ENCODE results near the gene MTX1. TPM values are rescaled to one million over a fixed set of nuclear protein-coding genes. Genes with fewer than 3 reads are reported as not detected.

Gene MTX1
- total and polyA plus RNA-seq, 9 of the 15 experiments (the other 6 are each of a cell fraction or from before 2014, with no cell fraction given): 29.1 to 98.4 (median 66.9) TPM

DNA sequence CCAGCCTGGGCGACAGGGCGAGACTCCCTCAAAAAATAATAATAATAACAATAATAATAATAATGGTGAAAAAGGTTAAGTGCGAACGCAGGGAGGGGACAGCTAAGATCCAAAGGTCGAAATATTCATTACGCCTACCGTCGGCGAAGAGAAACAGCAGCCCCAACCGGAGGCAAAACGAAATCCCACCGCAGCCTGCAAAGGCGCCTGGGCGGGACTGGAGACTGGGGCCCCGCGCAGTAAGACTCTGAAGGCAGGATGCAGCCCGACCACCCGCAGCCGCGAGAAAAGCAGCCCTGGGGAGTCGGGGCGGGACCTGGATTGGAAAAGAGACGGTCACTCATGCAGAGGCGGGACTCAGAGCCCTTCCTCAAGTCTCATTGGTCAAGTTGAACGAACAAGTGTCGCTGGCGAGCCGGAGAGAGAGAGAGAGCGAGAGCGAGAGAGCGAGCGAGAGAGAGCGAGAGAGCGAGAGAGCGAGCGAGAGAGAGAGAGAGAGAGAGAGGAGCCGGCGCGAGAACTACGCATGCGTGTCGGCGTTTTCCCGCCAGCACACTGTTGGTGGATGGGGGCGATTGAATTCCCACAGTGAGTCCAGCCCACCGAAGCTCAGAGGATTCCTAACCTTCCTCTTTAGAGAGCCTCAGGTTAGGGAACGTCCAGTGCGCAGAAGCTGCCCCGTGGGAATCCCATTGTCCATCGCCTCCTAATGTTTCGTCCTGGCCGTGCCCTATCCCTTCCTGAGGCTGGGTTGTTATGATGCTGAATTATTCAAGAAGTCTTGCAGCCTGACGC lies 36.1 kb downstream of the MTX1 start (continued):
- TF ChIP-seq IFI16 (CRISPR knock-in tag; IDR thresholded peaks at IDR 0.05) (no peak), ZNF134 (CRISPR knock-in tag; conservative IDR thresholded peaks at IDR 0.05) (no peak), CHCHD3 (CRISPR knock-in tag; IDR thresholded peaks at IDR 0.05) (no peak), THRAP3 (IDR thresholded peaks at IDR 0.05; ENCODE audit: borderline replicate concordance) (peak; percentile 93; the same call in 1 of the 2 replicates), SRF (CRISPR knock-in tag; IDR thresholded peaks at IDR 0.05) (0 out of 4 replicates have a peak, but pooled peaks of 1 of the 2 experiments have one; percentile 45), DIDO1 (tag; IDR thresholded peaks at IDR 0.05; ENCODE audit: low read depth) (peak; percentile 97), HDGF (IDR thresholded peaks at IDR 0.05) (no peak), ELF1 (tag; IDR thresholded peaks at IDR 0.05) (peak; percentile 78), CREB1 (IDR thresholded peaks at IDR 0.05) (peak; percentile 79), CREB1 (CRISPR knock-in tag; IDR thresholded peaks at IDR 0.05) (peak; percentile 90), TAF1 (IDR thresholded peaks at IDR 0.05; ENCODE audit: control insufficient read depth, extremely low read depth, insufficient read depth, low read length, severe bottlenecking) (peak; percentile 80), C11orf30 (IDR thresholded peaks at IDR 0.05; ENCODE audit: low read depth) (peak; percentile 78), ZNF354B (CRISPR knock-in tag; IDR thresholded peaks at IDR 0.05) (0 out of 2 replicates have a peak, but pooled peaks have one; percentile 42), CBX5 (IDR thresholded peaks at IDR 0.05; ENCODE audit: borderline replicate concordance, low read depth) (peak; percentile 53; the same call in 1 of the 2 replicates), NFATC3 (IDR thresholded peaks at IDR 0.05) (peak; percentile 85), NUFIP1 (IDR thresholded peaks at IDR 0.05; ENCODE audit: partially characterized antibody) (peak; percentile 80)
- TF ChIP-seq, protein P1, sequence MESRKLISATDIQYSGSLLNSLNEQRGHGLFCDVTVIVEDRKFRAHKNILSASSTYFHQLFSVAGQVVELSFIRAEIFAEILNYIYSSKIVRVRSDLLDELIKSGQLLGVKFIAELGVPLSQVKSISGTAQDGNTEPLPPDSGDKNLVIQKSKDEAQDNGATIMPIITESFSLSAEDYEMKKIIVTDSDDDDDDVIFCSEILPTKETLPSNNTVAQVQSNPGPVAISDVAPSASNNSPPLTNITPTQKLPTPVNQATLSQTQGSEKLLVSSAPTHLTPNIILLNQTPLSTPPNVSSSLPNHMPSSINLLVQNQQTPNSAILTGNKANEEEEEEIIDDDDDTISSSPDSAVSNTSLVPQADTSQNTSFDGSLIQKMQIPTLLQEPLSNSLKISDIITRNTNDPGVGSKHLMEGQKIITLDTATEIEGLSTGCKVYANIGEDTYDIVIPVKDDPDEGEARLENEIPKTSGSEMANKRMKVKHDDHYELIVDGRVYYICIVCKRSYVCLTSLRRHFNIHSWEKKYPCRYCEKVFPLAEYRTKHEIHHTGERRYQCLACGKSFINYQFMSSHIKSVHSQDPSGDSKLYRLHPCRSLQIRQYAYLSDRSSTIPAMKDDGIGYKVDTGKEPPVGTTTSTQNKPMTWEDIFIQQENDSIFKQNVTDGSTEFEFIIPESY (CRISPR knock-in tag; IDR thresholded peaks at IDR 0.05): peak; percentile 88
- TF ChIP-seq, protein P2, sequence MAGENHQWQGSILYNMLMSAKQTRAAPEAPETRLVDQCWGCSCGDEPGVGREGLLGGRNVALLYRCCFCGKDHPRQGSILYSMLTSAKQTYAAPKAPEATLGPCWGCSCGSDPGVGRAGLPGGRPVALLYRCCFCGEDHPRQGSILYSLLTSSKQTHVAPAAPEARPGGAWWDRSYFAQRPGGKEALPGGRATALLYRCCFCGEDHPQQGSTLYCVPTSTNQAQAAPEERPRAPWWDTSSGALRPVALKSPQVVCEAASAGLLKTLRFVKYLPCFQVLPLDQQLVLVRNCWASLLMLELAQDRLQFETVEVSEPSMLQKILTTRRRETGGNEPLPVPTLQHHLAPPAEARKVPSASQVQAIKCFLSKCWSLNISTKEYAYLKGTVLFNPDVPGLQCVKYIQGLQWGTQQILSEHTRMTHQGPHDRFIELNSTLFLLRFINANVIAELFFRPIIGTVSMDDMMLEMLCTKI (IDR thresholded peaks at IDR 0.05; ENCODE audit: partially characterized antibody): no peak
- TF ChIP-seq, protein P3, sequence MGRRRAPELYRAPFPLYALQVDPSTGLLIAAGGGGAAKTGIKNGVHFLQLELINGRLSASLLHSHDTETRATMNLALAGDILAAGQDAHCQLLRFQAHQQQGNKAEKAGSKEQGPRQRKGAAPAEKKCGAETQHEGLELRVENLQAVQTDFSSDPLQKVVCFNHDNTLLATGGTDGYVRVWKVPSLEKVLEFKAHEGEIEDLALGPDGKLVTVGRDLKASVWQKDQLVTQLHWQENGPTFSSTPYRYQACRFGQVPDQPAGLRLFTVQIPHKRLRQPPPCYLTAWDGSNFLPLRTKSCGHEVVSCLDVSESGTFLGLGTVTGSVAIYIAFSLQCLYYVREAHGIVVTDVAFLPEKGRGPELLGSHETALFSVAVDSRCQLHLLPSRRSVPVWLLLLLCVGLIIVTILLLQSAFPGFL (CRISPR knock-in tag; IDR thresholded peaks at IDR 0.05): no peak
- TF ChIP-seq, protein P4, sequence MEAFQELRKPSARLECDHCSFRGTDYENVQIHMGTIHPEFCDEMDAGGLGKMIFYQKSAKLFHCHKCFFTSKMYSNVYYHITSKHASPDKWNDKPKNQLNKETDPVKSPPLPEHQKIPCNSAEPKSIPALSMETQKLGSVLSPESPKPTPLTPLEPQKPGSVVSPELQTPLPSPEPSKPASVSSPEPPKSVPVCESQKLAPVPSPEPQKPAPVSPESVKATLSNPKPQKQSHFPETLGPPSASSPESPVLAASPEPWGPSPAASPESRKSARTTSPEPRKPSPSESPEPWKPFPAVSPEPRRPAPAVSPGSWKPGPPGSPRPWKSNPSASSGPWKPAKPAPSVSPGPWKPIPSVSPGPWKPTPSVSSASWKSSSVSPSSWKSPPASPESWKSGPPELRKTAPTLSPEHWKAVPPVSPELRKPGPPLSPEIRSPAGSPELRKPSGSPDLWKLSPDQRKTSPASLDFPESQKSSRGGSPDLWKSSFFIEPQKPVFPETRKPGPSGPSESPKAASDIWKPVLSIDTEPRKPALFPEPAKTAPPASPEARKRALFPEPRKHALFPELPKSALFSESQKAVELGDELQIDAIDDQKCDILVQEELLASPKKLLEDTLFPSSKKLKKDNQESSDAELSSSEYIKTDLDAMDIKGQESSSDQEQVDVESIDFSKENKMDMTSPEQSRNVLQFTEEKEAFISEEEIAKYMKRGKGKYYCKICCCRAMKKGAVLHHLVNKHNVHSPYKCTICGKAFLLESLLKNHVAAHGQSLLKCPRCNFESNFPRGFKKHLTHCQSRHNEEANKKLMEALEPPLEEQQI (IDR thresholded peaks at IDR 0.05): peak; percentile 98

All from K562 (cell line).